Nephron (organoid): ENCODE measurements around the gene GK.
"Not testable (repeated sequence)": the region's sequence is repeated elsewhere in the genome, so short reads cannot be mapped to it uniquely, and the experiment has no call there.

Experiments
- H3K27ac Mint-ChIP-seq, 3 experiments: 2 replicates each; pipeline ENCODE4 v1.8.0; 2020; ENCODE audit warnings: mixed read lengths in 3 of 3, mild to moderate bottlenecking in 2 of 3, moderate library complexity in 1 of 3
- H3K27me3 Mint-ChIP-seq: 2 replicates; pipeline ENCODE4 v1.8.0; 2021; ENCODE audit warnings: low read depth, mild to moderate bottlenecking, moderate library complexity, mixed read lengths
- H3K36me3 Mint-ChIP-seq: 2 replicates; pipeline ENCODE4 v1.8.0; 2020; ENCODE audit warnings: low read depth, mixed read lengths
- H3K4me1 Mint-ChIP-seq: 2 replicates; pipeline ENCODE4 v1.8.0; 2020; ENCODE audit warnings: mixed read lengths
- H3K4me3 Mint-ChIP-seq, 3 experiments: 2 replicates each; pipeline ENCODE4 v1.8.0; 2020; ENCODE audit warnings: mild to moderate bottlenecking in 3 of 3, mixed read lengths in 3 of 3, moderate library complexity in 2 of 3
- H3K9me3 Mint-ChIP-seq: 2 replicates; pipeline ENCODE4 v1.8.0; 2020; ENCODE audit warnings: mixed read lengths
- CTCF ChIP-seq, 3 experiments: fragments of 200-600 bp; sonication (generic); IDR thresholded peaks; one replicate each; pipeline ENCODE4 v1.5.0; 2021; ENCODE audit warnings: antibody characterized with exemption in 3 of 3; ENCODE audit not compliant: unreplicated experiment in 3 of 3

The GK gene

GRCh38 chrX:30627818-30628652 lies 25.2 kb upstream of the GK start:
- Mint-ChIP-seq H3K9me3 (peaks cover 11% of the 10 kb centered on the region), H3K4me3 (no peak overlapping the region), H3K27me3 (no peaks in the 10 kb centered on the region), H3K36me3 (no peaks in the 10 kb centered on the region), H3K27ac (peak overlapping the region; percentile 63 to 93 (median 63)), H3K4me1 (no peaks in the 10 kb centered on the region)
- no peak for TF ChIP-seq CTCF (IDR thresholded peaks at IDR 0.05; ENCODE audit: unreplicated experiment in 3 of 3)

- H3K27ac Mint-ChIP-seq, H3K4me3 Mint-ChIP-seq, H3K36me3 Mint-ChIP-seq, H3K4me1 Mint-ChIP-seq, H3K27me3 Mint-ChIP-seq: not testable (repeated sequence)
- H3K9me3 Mint-ChIP-seq, result peaks cover 13% of the 10 kb centered on the region
These were observed 19.2 kb upstream of the GK start for GRCh38 chrX:30634070-30634469.

- no peak overlapping the region for H3K27ac Mint-ChIP-seq
- peak in 2 of 3 experiments; percentile 14 to 39 for TF ChIP-seq CTCF (IDR thresholded peaks at IDR 0.05; ENCODE audit: unreplicated experiment in 3 of 3)
- H3K4me1 Mint-ChIP-seq, result no peaks in the 10 kb centered on the region
- no peaks in the 10 kb centered on the region for H3K27me3 Mint-ChIP-seq
- H3K36me3 Mint-ChIP-seq, result no peaks in the 10 kb centered on the region
- peaks cover 15% of the 10 kb centered on the region for H3K9me3 Mint-ChIP-seq
- no peak overlapping the region for H3K4me3 Mint-ChIP-seq
These were observed 17.6 kb upstream of the GK start for GRCh38 chrX:30635630-30636029.

- Mint-ChIP-seq H3K27me3 (no peaks in the 10 kb centered on the region), H3K36me3 (no peaks in the 10 kb centered on the region)
- TF ChIP-seq CTCF (IDR thresholded peaks at IDR 0.05; ENCODE audit: unreplicated experiment in 3 of 3), result no peak
These were observed 15.1 kb upstream of the GK start for GRCh38 chrX:30637874-30638815.

GRCh38 chrX:30639702-30640101 lies 13.5 kb upstream of the GK start:
- not testable (repeated sequence) for H3K36me3 Mint-ChIP-seq, H3K4me3 Mint-ChIP-seq, H3K27me3 Mint-ChIP-seq, H3K4me1 Mint-ChIP-seq, H3K27ac Mint-ChIP-seq
- peaks cover 15% of the 10 kb centered on the region for H3K9me3 Mint-ChIP-seq

More at GRCh38 chrX:30637874-30638815, 15.1 kb upstream of the GK start:
- H3K27ac Mint-ChIP-seq, result no peak overlapping the region
- peaks cover 15% of the 10 kb centered on the region for H3K9me3 Mint-ChIP-seq
- H3K4me3 Mint-ChIP-seq, result no peak overlapping the region
- H3K4me1 Mint-ChIP-seq, result no peaks in the 10 kb centered on the region

GRCh38 chrX:30642642-30643041 lies 10.6 kb upstream of the GK start:
- no peaks in the 10 kb centered on the region for H3K27me3 Mint-ChIP-seq
- no peak for TF ChIP-seq CTCF (IDR thresholded peaks at IDR 0.05; ENCODE audit: unreplicated experiment in 3 of 3)
- H3K4me3 Mint-ChIP-seq, result no peak overlapping the region
- H3K27ac Mint-ChIP-seq, result no peak overlapping the region
- no peaks in the 10 kb centered on the region for H3K36me3 Mint-ChIP-seq
- peaks cover 10% of the 10 kb centered on the region for H3K9me3 Mint-ChIP-seq
- no peaks in the 10 kb centered on the region for H3K4me1 Mint-ChIP-seq
